Astrocyte of the cerebellum (primary cell): Measurements from ENCODE around the gene PPM1D.
A peak's percentile ranks its signal among the peaks of the same experiment; 100 is the strongest.

Source experiments
- DNase-seq: peaks from one replicate; pipeline ENCODE4 v3.0.0-alpha.2; 2011; ENCODE audit warnings: low read depth
- H3K4me3 ChIP-seq: 2 replicates; pipeline ENCODE4 v1.5.1; 2011; ENCODE audit warnings: mild to moderate bottlenecking, low read depth, low read length, moderate library complexity
- CTCF ChIP-seq: IDR thresholded peaks from 2 replicates; pipeline ENCODE4 v1.5.1; 2012; ENCODE audit warnings: low read length, low read depth, moderate library complexity, mild to moderate bottlenecking; ENCODE audit errors: missing control alignments
- in situ Hi-C: cut with HindIII; loops from 2 replicates; pipeline ENCODE4 v1.10.0; 2017; ENCODE audit warnings: low sequenced_read_pairs

Gene PPM1D

GRCh38 chr17:60675997-60676396 lies 76.0 kb downstream of the PPM1D start:
- in situ Hi-C loops: no loop called here
- no peak overlapping the region for H3K4me3 ChIP-seq
- no peak for TF ChIP-seq CTCF
- DNase-seq: no peak

- in situ Hi-C loops: no loop called here
- peak overlapping the region; percentile 68 for H3K4me3 ChIP-seq
- no peak for DNase-seq
- TF ChIP-seq CTCF: no peak
These were observed 76.8 kb downstream of the PPM1D start for GRCh38 chr17:60676758-60677307.

- peak; percentile 98 for DNase-seq
- H3K4me3 ChIP-seq: peak within 1 kb of the TSS; percentile 68
- in situ Hi-C loops: no loop called here
- no peak for TF ChIP-seq CTCF
These were observed 77.5 kb downstream of the PPM1D start, which contains the start of gene BCAS3 for GRCh38 chr17:60677308-60678117. TSS of gene BCAS3 (plus strand) at chr17:60677851.

GRCh38 chr17:60678118-60678444 lies 78.1 kb downstream of the PPM1D start:
- H3K4me3 ChIP-seq: peak overlapping the region; percentile 68
- in situ Hi-C loops: no loop called here
- no peak for TF ChIP-seq CTCF
- DNase-seq: no peak

- in situ Hi-C loops: no loop called here
- H3K4me3 ChIP-seq: no peak overlapping the region
- DNase-seq: no peak
- no peak for TF ChIP-seq CTCF
These were observed 79.3 kb downstream of the PPM1D start for GRCh38 chr17:60679287-60679686.

GRCh38 chr17:60680754-60681153 lies 80.8 kb downstream of the PPM1D start:
- no peak overlapping the region for H3K4me3 ChIP-seq
- in situ Hi-C loops: no loop called here
- no peak for TF ChIP-seq CTCF
- no peak for DNase-seq
